Measurements from ENCODE around the gene F12. TPM values are rescaled to one million over a fixed set of nuclear protein-coding genes. Genes with fewer than 3 reads are reported as not detected.

F12 gene
- total RNA-seq, 1 donor from 2014 or later = 5.8 TPM

DNA sequence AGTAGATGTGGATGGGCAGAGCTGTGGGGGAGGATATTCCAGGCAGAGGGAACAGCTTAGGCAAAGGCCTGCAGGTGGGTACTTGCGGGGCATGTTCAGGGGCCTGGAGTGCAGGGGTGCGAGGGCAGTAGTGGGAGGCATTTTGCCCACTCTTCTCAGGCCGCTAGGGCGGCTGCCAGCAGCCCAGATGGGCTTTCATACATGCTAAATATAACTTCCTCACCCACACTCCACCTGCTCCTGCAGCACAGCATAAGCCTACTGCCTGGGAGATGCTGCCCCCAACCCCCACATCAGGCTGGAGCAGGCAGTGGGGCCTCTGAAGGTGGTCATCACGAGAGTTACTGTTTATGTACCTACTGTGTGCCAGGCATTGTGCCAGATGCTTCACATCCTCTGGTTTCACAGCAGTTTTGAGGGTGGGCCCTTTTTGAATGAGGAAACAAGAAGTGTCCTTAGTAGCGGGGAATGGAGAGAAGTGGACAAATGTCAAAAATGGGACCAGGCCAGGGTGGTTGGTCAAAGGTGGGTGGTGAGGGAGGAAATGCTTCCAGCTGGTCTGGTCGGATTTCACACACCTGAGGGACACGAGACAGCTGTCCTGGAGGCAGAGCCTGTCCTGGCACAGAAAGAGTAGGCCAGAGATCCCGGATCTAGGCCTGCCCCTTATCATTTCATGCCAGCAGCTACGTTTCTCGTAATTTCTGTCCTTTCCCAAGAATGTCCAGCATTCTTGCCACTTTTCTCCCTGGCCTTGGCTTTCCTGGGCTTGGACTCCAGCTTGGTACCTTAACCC lies 39.5 kb downstream of the F12 start:
- intact Hi-C loops (cut with micrococcal nuclease) = no loop called here
- H3K4me1 Mint-ChIP-seq (ENCODE audit: low read depth) = peaks cover 39% of the 10 kb centered on the region
- no peak for DNase-seq (ENCODE audit: low spot score)
- H3K27me3 Mint-ChIP-seq (ENCODE audit: low read depth) = no peaks in the 10 kb centered on the region
- H3K36me3 Mint-ChIP-seq (ENCODE audit: low read depth) = peaks cover 39% of the 10 kb centered on the region
- no peaks in the 10 kb centered on the region for H3K9me3 Mint-ChIP-seq
- H3K27ac Mint-ChIP-seq = no peak overlapping the region
- H3K4me3 Mint-ChIP-seq (ENCODE audit: low read depth) = no peak overlapping the region

- intact Hi-C loops (cut with micrococcal nuclease) = no loop called here
- Mint-ChIP-seq H3K27me3 (ENCODE audit: low read depth) (no peaks in the 10 kb centered on the region), H3K9me3 (no peaks in the 10 kb centered on the region), H3K4me1 (ENCODE audit: low read depth) (peaks cover 47% of the 10 kb centered on the region), H3K27ac (no peak overlapping the region), H3K36me3 (ENCODE audit: low read depth) (peaks cover 41% of the 10 kb centered on the region), H3K4me3 (ENCODE audit: low read depth) (no peak overlapping the region)
- no peak for DNase-seq (ENCODE audit: low spot score)
These were observed 40.3 kb downstream of the F12 start for GRCh38 chr5:177368869-177369644.

DNA sequence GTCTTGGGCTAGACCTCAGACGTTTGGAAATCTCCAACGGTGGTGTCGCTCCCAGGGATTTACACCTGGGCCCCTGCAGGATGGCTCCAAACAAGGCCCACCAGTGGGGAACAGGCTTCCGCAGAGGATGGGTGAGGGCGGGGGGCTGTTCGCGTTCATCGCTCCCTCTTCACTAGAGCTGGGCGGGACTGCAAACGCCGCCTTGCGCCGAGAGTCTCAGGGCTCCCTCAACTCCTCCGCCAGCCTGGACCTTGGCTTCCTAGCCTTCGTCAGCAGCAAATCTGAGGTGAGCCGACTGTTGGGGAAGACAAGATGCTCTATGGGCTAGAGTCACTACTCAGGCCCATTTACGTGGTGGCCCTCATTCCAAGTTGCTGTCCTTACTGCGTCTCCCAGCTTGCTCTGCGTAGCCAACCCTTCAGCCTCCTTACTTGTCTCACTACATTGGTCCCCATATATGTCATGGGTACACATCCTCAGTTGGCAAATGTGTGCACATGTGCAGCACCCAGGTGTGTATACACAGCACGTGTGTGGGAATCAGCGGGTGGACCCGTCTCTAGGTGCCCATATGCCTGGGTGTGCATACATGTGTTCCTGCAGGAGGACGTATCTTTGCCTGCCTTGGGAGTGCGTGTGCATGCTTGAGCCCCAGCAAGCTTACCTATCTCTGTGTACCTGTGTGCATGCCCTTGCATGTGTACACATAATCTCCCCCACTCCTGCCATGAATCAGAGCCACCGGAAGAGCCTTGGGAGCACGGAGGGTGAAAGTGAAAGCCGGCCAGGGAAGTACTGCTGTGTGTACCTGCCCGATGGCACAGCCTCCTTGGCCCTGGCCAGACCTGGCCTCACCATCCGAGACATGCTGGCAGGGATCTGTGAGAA lies 41.1 kb downstream of the F12 start:
- Mint-ChIP-seq H3K27me3 (ENCODE audit: low read depth) (no peaks in the 10 kb centered on the region), H3K4me3 (ENCODE audit: low read depth) (no peak overlapping the region), H3K27ac (no peak overlapping the region), H3K4me1 (ENCODE audit: low read depth) (peaks cover 49% of the 10 kb centered on the region), H3K9me3 (no peaks in the 10 kb centered on the region), H3K36me3 (ENCODE audit: low read depth) (peaks cover 38% of the 10 kb centered on the region)
- DNase-seq (ENCODE audit: low spot score) = no peak
- intact Hi-C loops (cut with micrococcal nuclease) = no loop called here

- Mint-ChIP-seq H3K27me3 (ENCODE audit: low read depth) (no peaks in the 10 kb centered on the region), H3K4me3 (ENCODE audit: low read depth) (no peak overlapping the region), H3K4me1 (ENCODE audit: low read depth) (peaks cover 43% of the 10 kb centered on the region), H3K27ac (no peak overlapping the region), H3K36me3 (ENCODE audit: low read depth) (peaks cover 38% of the 10 kb centered on the region), H3K9me3 (no peaks in the 10 kb centered on the region)
- intact Hi-C loops (cut with micrococcal nuclease) = no loop called here
- DNase-seq (ENCODE audit: low spot score) = no peak
These were observed 42.0 kb downstream of the F12 start for GRCh38 chr5:177367323-177367848.

DNA sequence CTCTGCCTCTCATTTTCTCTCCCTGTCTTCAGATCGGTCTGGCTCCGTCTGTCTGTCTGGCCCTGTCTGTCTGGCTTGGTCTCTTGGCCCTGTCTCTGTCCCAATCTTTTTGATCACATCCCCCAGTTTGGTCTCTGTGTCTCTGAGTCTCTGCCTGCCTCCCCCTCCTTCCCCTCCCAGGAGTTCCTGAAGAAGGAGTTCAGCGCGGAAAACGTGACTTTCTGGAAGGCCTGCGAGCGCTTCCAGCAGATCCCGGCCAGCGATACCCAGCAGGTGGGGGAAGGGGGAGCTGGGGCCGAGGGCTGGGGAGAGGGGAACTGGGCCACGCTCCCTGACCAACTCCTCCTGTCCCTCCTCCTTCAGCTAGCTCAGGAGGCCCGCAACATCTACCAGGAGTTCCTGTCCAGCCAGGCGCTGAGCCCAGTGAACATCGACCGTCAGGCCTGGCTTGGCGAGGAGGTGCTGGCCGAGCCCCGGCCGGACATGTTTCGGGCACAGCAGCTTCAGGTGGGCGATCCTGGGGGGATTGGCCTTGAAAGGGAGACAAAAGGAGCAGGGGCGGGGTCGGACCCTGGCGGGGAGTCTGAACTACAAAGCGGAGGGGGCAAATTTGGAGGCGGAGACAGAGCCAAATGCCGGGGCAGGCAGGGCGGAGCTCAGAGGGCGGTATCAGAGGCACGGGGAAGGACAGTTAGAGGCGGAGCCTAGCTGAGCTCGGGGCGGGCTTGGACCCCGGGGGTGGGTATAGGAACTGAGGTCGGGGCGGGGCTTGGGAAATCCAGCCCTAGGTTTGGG lies 42.6 kb downstream of the F12 start:
- Mint-ChIP-seq H3K4me1 (ENCODE audit: low read depth) (peaks cover 45% of the 10 kb centered on the region), H3K36me3 (ENCODE audit: low read depth) (peaks cover 42% of the 10 kb centered on the region), H3K4me3 (ENCODE audit: low read depth) (no peak overlapping the region), H3K9me3 (no peaks in the 10 kb centered on the region), H3K27me3 (ENCODE audit: low read depth) (no peaks in the 10 kb centered on the region), H3K27ac (no peak overlapping the region)
- intact Hi-C loops (cut with micrococcal nuclease) = no loop called here
- no peak for DNase-seq (ENCODE audit: low spot score)

DNA sequence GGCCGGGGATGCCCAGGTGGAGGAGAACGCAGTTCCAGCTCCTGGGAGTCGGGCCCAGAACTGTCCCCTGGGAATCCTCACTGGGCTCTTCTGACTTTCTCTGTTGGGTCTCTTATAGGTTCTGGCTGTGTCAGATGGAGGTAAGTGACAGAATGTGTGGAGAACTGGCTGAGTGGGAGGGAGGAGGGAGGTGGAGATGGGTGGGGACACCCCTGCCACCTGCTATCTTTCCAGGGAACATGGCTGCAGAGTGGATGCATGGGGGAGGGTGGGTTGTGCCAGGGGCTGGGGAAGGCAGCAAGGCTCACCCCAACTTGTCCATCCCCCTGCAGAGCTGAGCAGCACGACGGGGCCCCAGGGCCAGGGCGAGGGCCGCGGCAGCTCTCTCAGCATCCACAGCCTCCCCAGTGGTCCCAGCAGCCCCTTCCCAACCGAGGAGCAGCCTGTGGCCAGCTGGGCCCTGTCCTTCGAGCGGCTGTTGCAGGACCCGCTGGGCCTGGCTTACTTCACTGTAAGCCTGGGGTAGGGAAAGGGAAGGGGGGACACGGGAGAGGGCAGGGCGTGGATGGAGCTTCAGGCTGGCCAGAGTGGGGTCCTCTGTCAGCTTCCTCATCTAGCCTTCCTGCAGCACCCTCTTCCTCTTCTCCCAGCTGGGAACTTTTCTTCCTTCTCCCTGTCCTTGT lies 43.4 kb downstream of the F12 start:
- Mint-ChIP-seq H3K36me3 (ENCODE audit: low read depth) (peaks cover 38% of the 10 kb centered on the region), H3K27me3 (ENCODE audit: low read depth) (no peaks in the 10 kb centered on the region), H3K27ac (no peak overlapping the region), H3K4me3 (ENCODE audit: low read depth) (no peak overlapping the region), H3K9me3 (no peaks in the 10 kb centered on the region), H3K4me1 (ENCODE audit: low read depth) (peaks cover 43% of the 10 kb centered on the region)
- DNase-seq (ENCODE audit: low spot score) = no peak
- intact Hi-C loops (cut with micrococcal nuclease) = no loop called here

DNA sequence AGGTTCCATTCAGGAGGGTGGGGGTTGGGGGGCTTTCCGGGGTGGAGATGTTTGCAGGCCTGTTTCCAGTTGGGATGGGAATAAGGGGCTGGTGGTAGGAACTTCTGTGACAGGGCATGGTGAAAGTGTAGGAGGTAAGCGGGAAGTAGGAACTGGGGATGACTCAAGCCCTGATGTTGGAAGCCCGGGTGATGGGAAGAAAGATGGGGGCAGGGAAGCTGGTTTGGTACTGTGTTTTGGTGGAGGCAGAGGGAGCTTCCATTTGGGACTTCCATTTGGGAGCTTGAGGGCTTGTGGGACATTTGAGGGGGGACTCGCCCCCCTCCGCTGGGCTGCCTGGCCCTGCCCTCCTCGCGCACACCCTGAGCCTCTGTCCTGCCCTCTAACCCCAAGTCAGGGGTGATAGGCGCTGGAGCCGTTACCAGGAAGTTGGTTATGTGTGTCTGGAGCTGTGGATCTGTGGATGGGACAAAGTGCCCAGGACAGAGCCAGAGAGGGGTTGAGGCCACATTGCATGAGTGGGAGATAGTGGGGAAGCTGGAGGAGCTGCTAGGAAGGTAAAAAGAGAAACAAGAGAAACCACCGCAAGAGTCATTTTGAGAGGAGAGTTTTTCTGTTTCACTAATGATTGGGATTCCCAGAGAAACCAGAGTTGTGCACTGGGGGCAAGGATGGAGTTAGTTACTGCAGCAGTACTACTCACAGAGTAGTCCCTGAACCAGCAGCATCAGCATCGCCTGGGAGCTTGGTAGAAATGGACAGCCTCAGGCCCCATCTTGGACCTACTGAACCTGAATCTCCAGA lies 45.0 kb downstream of the F12 start:
- Mint-ChIP-seq H3K4me3 (ENCODE audit: low read depth) (peak overlapping the region; percentile 53), H3K27me3 (ENCODE audit: low read depth) (no peaks in the 10 kb centered on the region), H3K9me3 (no peaks in the 10 kb centered on the region), H3K36me3 (ENCODE audit: low read depth) (peaks cover 41% of the 10 kb centered on the region), H3K27ac (peak overlapping the region; percentile 53), H3K4me1 (ENCODE audit: low read depth) (peaks cover 52% of the 10 kb centered on the region)
- no peak for DNase-seq (ENCODE audit: low spot score)
- intact Hi-C loops (cut with micrococcal nuclease) = loop anchor here (1.0 to 5.0 kb wide), 3 partner anchors 13 to 52 kb away; partner anchors contain the start of genes LMAN2, MXD3 and PFN3

GRCh38 chr5:177363565-177363964 lies 45.8 kb downstream of the F12 start:
- no peaks in the 10 kb centered on the region for H3K9me3 Mint-ChIP-seq
- no peaks in the 10 kb centered on the region for H3K27me3 Mint-ChIP-seq (ENCODE audit: low read depth)
- peaks cover 54% of the 10 kb centered on the region for H3K4me1 Mint-ChIP-seq (ENCODE audit: low read depth)
- peaks cover 33% of the 10 kb centered on the region for H3K36me3 Mint-ChIP-seq (ENCODE audit: low read depth)
- DNase-seq (ENCODE audit: low spot score) = no peak
- H3K27ac Mint-ChIP-seq = no peak overlapping the region
- no peak overlapping the region for H3K4me3 Mint-ChIP-seq (ENCODE audit: low read depth)
- intact Hi-C loops (cut with micrococcal nuclease) = loop anchor here (5.0 kb wide), 2 partner anchors 39 to 51 kb away; partner anchors contain the start of genes MXD3 and PFN3

- Mint-ChIP-seq H3K36me3 (ENCODE audit: low read depth) (peaks cover 28% of the 10 kb centered on the region), H3K4me3 (ENCODE audit: low read depth) (peak overlapping the region; percentile 64), H3K9me3 (no peaks in the 10 kb centered on the region), H3K27me3 (ENCODE audit: low read depth) (no peaks in the 10 kb centered on the region), H3K27ac (peak overlapping the region; percentile 43), H3K4me1 (ENCODE audit: low read depth) (peaks cover 51% of the 10 kb centered on the region)
- DNase-seq (ENCODE audit: low spot score) = peak; percentile 44
- intact Hi-C loops (cut with micrococcal nuclease) = loop anchor here (5.0 kb wide), 2 partner anchors 39 to 51 kb away; partner anchors contain the start of genes MXD3 and PFN3
These were observed 46.5 kb downstream of the F12 start for GRCh38 chr5:177362610-177363507.

DNA sequence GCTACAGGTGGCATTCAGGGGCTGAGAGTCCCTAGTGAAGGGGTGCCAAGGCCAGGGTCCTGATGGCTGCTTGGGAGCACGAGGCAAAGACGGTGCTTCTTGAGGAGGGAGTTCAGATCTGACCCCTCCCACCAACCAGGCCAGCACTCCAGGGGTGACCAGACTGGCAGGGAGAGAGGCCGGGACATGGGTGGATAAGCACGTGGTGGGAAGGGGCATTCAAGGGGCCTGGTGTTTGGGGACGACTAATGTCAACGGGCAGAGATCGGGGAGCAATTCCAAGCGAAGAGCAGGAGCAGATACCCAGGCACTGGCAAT lies 47.1 kb downstream of the F12 start:
- peak overlapping the region; percentile 43 for H3K27ac Mint-ChIP-seq
- DNase-seq (ENCODE audit: low spot score) = no peak
- peak overlapping the region; percentile 63 for H3K4me3 Mint-ChIP-seq (ENCODE audit: low read depth)
- no peaks in the 10 kb centered on the region for H3K9me3 Mint-ChIP-seq
- H3K36me3 Mint-ChIP-seq (ENCODE audit: low read depth) = peaks cover 28% of the 10 kb centered on the region
- peaks cover 56% of the 10 kb centered on the region for H3K4me1 Mint-ChIP-seq (ENCODE audit: low read depth)
- intact Hi-C loops (cut with micrococcal nuclease) = loop anchor here (5.0 kb wide), 2 partner anchors 40 to 50 kb away; partner anchors contain the start of genes MXD3 and PFN3
- H3K27me3 Mint-ChIP-seq (ENCODE audit: low read depth) = no peaks in the 10 kb centered on the region

Data from activated T-helper 2 cell treated with anti-CD3 and anti-CD28 coated beads, Interferon-gamma antibody, Interleukin-2, Interleukin-4, amounts not matched to agents 10 μg/mL and 5 μg/mL and 100 μg/mL, durations not matched to agents 14 hours and 24 hours and 36 hours (primary cell).